ENCODE data around the gene PRR19. TPM values are rescaled to one million over a fixed set of nuclear protein-coding genes. Genes with fewer than 3 reads are reported as not detected.

PRR19 gene
- total and polyA plus RNA-seq, 4 donors = 0.27 to 0.43 (median 0.42) TPM; not detected in 1

GRCh38 chr19:42334697-42335373 is 32.9 kb downstream of the PRR19 start (continued):
- no peak for TF ChIP-seq REST (IDR thresholded peaks at IDR 0.05)
- no peak for TF ChIP-seq GABPA (IDR thresholded peaks at IDR 0.05 in 1 of 2, conservative IDR thresholded peaks at IDR 0.05 in 1 of 2)
- TF ChIP-seq FOXA2 (IDR thresholded peaks at IDR 0.05) = no peak
- no peak for TF ChIP-seq ATF3 (IDR thresholded peaks at IDR 0.05)
- no peak for TF ChIP-seq HNF4A (conservative IDR thresholded peaks at IDR 0.05)

GRCh38 chr19:42335374-42335936 is 33.5 kb downstream of the PRR19 start:
- H3K36me3 ChIP-seq (ENCODE audit: control insufficient read depth in 4 of 4, insufficient read depth in 3 of 4, low read depth in 1 of 4, low read length in 3 of 4) = peaks cover 2 to 22% (median 9%) of the 10 kb centered on the region in 4 donors
- H3K4me1 ChIP-seq (ENCODE audit: control insufficient read depth in 4 of 4, insufficient read depth in 4 of 4, low read length in 3 of 4) = no peaks in the 10 kb centered on the region
- DNase-seq (ENCODE audit: low spot score) = no peak
- H3K9ac ChIP-seq (ENCODE audit: low read depth in 1 of 2, low read length in 2 of 2) = no peak overlapping the region
- no peak overlapping the region for H3K4me3 ChIP-seq (ENCODE audit: low read depth in 1 of 3, low read length in 3 of 3)
- WGBS = 92% methylated on average over 7 of the region's 7 CpGs
- no peaks in the 10 kb centered on the region for H3K27me3 ChIP-seq (ENCODE audit: control insufficient read depth in 4 of 4, insufficient read depth in 4 of 4, low read length in 3 of 4)
- no peak overlapping the region for H3K27ac ChIP-seq (ENCODE audit: low read depth in 1 of 2, low read length in 2 of 2)
- H3K9me3 ChIP-seq (ENCODE audit: control insufficient read depth in 4 of 4, low read length in 3 of 4) = no peaks in the 10 kb centered on the region
- TF ChIP-seq TAF1 (conservative IDR thresholded peaks at IDR 0.05) (no peak), RXRA (IDR thresholded peaks at IDR 0.05) (no peak), ZBTB33 (IDR thresholded peaks at IDR 0.05) (no peak), JUND (IDR thresholded peaks at IDR 0.05) (no peak), SP1 (IDR thresholded peaks at IDR 0.05) (no peak), NR2F2 (IDR thresholded peaks at IDR 0.05) (no peak), CTCF (IDR thresholded peaks at IDR 0.05; ENCODE audit: low read depth, low read length, missing input control) (no peak), FOXA1 (IDR thresholded peaks at IDR 0.05) (no peak)
